Measurements from ENCODE around the gene SPP1.

Gene SPP1

DNA sequence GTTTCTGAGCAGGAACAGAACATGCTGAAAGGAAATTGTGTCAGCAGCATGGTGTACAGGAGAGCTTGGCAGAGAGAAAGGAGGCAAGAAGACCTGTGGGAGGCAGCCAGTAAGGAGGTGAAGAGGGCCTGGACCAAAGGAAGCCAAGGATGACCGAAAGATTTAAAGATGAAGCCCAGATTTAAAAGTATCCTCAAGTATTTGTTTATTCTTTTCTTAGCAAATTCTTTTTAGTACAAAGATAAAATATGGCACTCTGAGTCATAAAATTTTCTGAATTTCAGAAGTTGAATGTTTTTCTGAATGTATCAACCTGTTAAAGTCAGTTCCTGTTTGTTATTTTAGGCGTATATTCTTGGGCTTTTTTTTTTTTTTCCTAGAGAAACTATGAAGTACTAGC lies 35.5 kb downstream of the SPP1 start:
- no peak for DNase-seq (ENCODE audit: low spot score)
- in situ Hi-C loops (cut with MboI; ENCODE audit: low pct_unique_long_range_greater_than_20kb, low sequenced_read_pairs, unreplicated experiment) = no loop called here
- TF ChIP-seq, protein P1, sequence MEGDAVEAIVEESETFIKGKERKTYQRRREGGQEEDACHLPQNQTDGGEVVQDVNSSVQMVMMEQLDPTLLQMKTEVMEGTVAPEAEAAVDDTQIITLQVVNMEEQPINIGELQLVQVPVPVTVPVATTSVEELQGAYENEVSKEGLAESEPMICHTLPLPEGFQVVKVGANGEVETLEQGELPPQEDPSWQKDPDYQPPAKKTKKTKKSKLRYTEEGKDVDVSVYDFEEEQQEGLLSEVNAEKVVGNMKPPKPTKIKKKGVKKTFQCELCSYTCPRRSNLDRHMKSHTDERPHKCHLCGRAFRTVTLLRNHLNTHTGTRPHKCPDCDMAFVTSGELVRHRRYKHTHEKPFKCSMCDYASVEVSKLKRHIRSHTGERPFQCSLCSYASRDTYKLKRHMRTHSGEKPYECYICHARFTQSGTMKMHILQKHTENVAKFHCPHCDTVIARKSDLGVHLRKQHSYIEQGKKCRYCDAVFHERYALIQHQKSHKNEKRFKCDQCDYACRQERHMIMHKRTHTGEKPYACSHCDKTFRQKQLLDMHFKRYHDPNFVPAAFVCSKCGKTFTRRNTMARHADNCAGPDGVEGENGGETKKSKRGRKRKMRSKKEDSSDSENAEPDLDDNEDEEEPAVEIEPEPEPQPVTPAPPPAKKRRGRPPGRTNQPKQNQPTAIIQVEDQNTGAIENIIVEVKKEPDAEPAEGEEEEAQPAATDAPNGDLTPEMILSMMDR (IDR thresholded peaks at IDR 0.05; ENCODE audit: extremely low read depth, insufficient read depth, missing control alignments) = no peak

DNA sequence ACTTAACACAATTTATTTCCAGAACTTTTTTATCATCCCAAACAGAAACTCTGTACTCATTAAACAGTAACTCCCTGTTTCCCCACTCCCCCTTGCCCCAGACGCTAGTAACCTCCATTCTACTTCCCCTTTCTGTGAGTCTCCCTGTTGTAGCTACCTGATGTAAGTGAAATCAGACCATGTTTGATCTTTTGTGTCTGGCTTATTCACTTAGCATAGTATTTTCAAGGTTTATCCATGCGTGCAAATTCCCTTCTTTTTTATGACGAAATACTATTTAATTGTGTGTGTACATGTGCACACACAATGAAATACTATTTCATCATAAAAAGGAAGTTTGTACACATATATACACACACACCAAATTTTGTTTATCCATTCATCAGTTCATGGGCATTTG lies 37.1 kb downstream of the SPP1 start:
- TF ChIP-seq, protein P1 (IDR thresholded peaks at IDR 0.05; ENCODE audit: extremely low read depth, insufficient read depth, missing control alignments) = no peak
- peak; percentile 32 for DNase-seq (ENCODE audit: low spot score)
- in situ Hi-C loops (cut with MboI; ENCODE audit: low pct_unique_long_range_greater_than_20kb, low sequenced_read_pairs, unreplicated experiment) = no loop called here

DNA sequence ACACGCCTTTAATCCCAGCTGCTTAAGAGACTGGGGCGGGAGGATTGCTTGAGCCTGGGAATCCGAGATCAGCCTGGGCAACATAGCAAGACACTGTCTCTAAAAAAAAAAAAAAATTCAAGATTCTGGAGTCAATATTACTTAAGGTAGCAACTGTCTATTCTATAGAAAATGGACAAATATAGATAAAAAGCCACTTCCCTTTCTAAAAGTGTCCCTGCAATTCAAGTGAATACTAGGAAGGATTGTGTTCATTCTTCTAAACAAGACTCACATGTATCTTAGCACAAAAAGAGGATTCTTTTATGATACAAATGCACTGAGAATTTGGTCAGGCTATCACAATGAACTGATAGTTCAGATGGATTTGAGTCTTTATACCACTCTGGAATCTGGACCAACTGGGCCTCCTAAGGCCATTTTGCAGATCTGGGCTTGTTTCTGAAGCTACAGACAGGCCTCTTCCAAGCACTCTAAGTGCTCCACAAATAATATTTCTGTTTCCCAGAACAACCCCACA lies 38.9 kb downstream of the SPP1 start:
- in situ Hi-C loops (cut with MboI; ENCODE audit: low pct_unique_long_range_greater_than_20kb, low sequenced_read_pairs, unreplicated experiment) = no loop called here
- TF ChIP-seq, protein P1 (IDR thresholded peaks at IDR 0.05; ENCODE audit: extremely low read depth, insufficient read depth, missing control alignments) = no peak
- no peak for DNase-seq (ENCODE audit: low spot score)

DNA sequence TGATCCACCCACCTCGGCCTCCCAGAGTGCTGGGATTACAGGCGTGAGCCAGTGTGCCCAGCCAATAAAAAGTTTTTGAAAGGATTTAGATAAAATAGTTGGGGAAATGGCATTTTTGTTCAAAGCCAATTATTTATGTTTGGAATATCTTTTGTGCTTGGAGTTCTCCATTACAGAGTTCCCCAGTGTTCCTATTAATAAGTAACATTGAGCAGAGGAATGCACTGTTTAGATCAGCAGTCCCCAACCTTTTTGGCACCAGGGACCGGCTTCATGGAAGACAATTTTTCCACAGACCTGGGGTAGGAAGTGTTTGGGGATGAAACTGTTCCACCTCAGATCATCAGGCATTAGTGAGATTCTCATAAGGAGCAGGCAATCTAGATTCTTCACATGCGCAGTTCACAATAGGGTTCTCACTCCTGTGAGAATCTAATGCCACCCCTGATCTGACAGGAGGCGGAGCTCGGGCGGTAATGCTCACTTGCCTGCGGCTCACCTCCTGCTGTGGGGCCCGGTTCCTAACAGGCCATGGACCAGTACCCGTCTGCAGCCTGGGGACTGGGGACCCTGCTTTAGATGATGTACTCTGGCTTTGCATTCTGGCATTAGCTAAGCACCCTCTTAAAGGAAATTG lies 40.3 kb downstream of the SPP1 start:
- TF ChIP-seq, protein P1 (IDR thresholded peaks at IDR 0.05; ENCODE audit: extremely low read depth, insufficient read depth, missing control alignments) = no peak
- in situ Hi-C loops (cut with MboI; ENCODE audit: low pct_unique_long_range_greater_than_20kb, low sequenced_read_pairs, unreplicated experiment) = no loop called here
- DNase-seq (ENCODE audit: low spot score) = no peak

DNA sequence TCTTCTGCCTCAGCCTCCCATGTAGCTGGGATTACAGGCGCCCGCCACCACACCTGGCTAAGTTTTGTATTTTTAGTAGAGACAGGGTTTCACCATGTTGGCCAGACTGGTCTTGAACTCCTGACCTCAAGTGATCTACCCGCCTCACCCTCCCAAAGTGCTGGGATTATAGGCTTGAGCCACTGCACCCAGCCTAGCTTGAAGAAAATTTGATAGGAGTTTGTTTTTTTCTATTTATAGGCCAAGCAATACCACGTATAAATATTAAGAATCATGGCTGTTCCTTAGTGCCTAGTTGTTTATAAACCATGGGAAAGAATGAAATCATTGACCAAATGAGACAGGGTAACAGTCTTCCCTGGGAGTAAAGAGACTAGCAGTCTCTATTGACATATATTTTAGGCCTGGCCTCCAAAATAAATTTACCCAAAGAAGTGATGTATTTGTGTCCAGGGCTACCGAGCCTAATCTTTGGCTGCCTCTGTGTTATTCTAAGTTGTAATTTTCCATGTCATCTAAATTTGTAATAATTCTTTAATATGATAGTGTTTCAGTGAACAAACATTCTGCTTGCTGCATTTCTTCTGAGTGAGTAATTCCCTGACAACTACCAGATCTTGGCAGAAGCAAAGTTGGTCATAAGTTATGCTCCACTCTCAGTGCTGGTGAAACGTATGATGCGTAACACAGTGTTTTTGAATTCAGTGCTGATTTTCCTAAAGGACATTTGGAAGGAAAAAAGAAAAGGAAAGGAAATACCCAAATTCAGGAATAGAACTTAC lies 42.2 kb downstream of the SPP1 start:
- TF ChIP-seq, protein P1 (IDR thresholded peaks at IDR 0.05; ENCODE audit: extremely low read depth, insufficient read depth, missing control alignments) = no peak
- DNase-seq (ENCODE audit: low spot score) = no peak
- in situ Hi-C loops (cut with MboI; ENCODE audit: low pct_unique_long_range_greater_than_20kb, low sequenced_read_pairs, unreplicated experiment) = no loop called here

DNA sequence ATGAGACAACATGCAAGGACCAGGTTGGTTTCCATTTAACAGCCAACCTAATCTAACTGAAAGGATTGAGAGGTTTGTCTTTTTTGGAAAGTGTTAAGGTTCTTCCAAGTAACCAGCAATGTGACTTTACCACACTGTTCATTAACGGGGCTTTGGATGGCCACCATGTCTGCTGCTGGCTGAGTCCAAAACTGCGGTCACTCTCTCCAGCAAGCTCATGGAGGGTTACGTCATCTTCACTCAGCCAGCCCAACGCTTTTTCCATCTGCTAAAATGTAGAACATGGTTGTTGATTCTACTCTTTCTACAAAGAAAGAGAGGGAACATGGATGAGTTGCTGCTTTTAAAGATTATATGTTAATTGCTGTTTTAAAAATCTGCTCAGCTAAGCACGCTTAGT lies 43.0 kb downstream of the SPP1 start:
- TF ChIP-seq, protein P1 (IDR thresholded peaks at IDR 0.05; ENCODE audit: extremely low read depth, insufficient read depth, missing control alignments) = no peak
- no peak for DNase-seq (ENCODE audit: low spot score)
- in situ Hi-C loops (cut with MboI; ENCODE audit: low pct_unique_long_range_greater_than_20kb, low sequenced_read_pairs, unreplicated experiment) = no loop called here

Measured in GM13977 (cell line).